ENCODE measurements around the gene LPIN1.

LPIN1 gene

GRCh38 chr2:11717623-11718022 lies 28.8 kb upstream of the LPIN1 start:
- TF ChIP-seq EGR1 (IDR thresholded peaks at IDR 0.05) = no peak
- TF ChIP-seq ZBTB7A (IDR thresholded peaks at IDR 0.05; ENCODE audit: low read depth) = no peak
- no peak for TF ChIP-seq MAX (IDR thresholded peaks at IDR 0.05)
- no peak for TF ChIP-seq NFIC (IDR thresholded peaks at IDR 0.05)
- no peak for TF ChIP-seq EP300 (IDR thresholded peaks at IDR 0.05; ENCODE audit: borderline replicate concordance)
- TF ChIP-seq TCF12 (IDR thresholded peaks at IDR 0.05; ENCODE audit: low read depth) = no peak
- TF ChIP-seq FOXM1 (IDR thresholded peaks at IDR 0.05; ENCODE audit: borderline replicate concordance, low read depth) = no peak
- no peak for TF ChIP-seq YY1 (IDR thresholded peaks at IDR 0.05; ENCODE audit: low read depth)
- no peak for TF ChIP-seq TEAD4 (IDR thresholded peaks at IDR 0.05)
- no peak for TF ChIP-seq CEBPB (IDR thresholded peaks at IDR 0.05)
- TF ChIP-seq TAF1 (IDR thresholded peaks at IDR 0.05; ENCODE audit: low read depth) = no peak
- TF ChIP-seq RAD21 (IDR thresholded peaks at IDR 0.05; ENCODE audit: low read depth) = no peak
- TF ChIP-seq CREB1 (IDR thresholded peaks at IDR 0.05; ENCODE audit: low read depth) = no peak
- no peak for TF ChIP-seq USF1 (IDR thresholded peaks at IDR 0.05)
- no peak for TF ChIP-seq REST (IDR thresholded peaks at IDR 0.05; ENCODE audit: low read depth)

GRCh38 chr2:11718606-11719005 lies 27.8 kb upstream of the LPIN1 start:
- no peak for TF ChIP-seq NFIC (IDR thresholded peaks at IDR 0.05)
- TF ChIP-seq TAF1 (IDR thresholded peaks at IDR 0.05; ENCODE audit: low read depth) = no peak
- no peak for TF ChIP-seq TCF12 (IDR thresholded peaks at IDR 0.05; ENCODE audit: low read depth)
- TF ChIP-seq TEAD4 (IDR thresholded peaks at IDR 0.05) = no peak
- TF ChIP-seq CEBPB (IDR thresholded peaks at IDR 0.05) = no peak
- no peak for TF ChIP-seq YY1 (IDR thresholded peaks at IDR 0.05; ENCODE audit: low read depth)

GRCh38 chr2:11719230-11719977 lies 27.0 kb upstream of the LPIN1 start:
- TF ChIP-seq REST (IDR thresholded peaks at IDR 0.05; ENCODE audit: low read depth) = no peak
- TF ChIP-seq CREB1 (IDR thresholded peaks at IDR 0.05; ENCODE audit: low read depth) = no peak
- no peak for TF ChIP-seq TCF12 (IDR thresholded peaks at IDR 0.05; ENCODE audit: low read depth)
- no peak for TF ChIP-seq YY1 (IDR thresholded peaks at IDR 0.05; ENCODE audit: low read depth)
- no peak for TF ChIP-seq EP300 (IDR thresholded peaks at IDR 0.05; ENCODE audit: borderline replicate concordance)
- TF ChIP-seq FOXM1 (IDR thresholded peaks at IDR 0.05; ENCODE audit: borderline replicate concordance, low read depth) = no peak
- no peak for TF ChIP-seq ZBTB7A (IDR thresholded peaks at IDR 0.05; ENCODE audit: low read depth)

GRCh38 chr2:11720752-11721151 lies 25.7 kb upstream of the LPIN1 start:
- TF ChIP-seq FOXM1 (IDR thresholded peaks at IDR 0.05; ENCODE audit: borderline replicate concordance, low read depth) (no peak), USF1 (IDR thresholded peaks at IDR 0.05) (no peak)

- TF ChIP-seq EP300 (IDR thresholded peaks at IDR 0.05; ENCODE audit: borderline replicate concordance) (no peak), USF1 (IDR thresholded peaks at IDR 0.05) (no peak), RAD21 (IDR thresholded peaks at IDR 0.05; ENCODE audit: low read depth) (no peak), NFIC (IDR thresholded peaks at IDR 0.05) (no peak), FOXM1 (IDR thresholded peaks at IDR 0.05; ENCODE audit: borderline replicate concordance, low read depth) (no peak), TEAD4 (IDR thresholded peaks at IDR 0.05) (no peak), TCF12 (IDR thresholded peaks at IDR 0.05; ENCODE audit: low read depth) (no peak), MAX (IDR thresholded peaks at IDR 0.05) (no peak), YY1 (IDR thresholded peaks at IDR 0.05; ENCODE audit: low read depth) (no peak), CEBPB (IDR thresholded peaks at IDR 0.05) (no peak), ZBTB7A (IDR thresholded peaks at IDR 0.05; ENCODE audit: low read depth) (no peak), CREB1 (IDR thresholded peaks at IDR 0.05; ENCODE audit: low read depth) (no peak), EGR1 (IDR thresholded peaks at IDR 0.05) (no peak), REST (IDR thresholded peaks at IDR 0.05; ENCODE audit: low read depth) (no peak), TAF1 (IDR thresholded peaks at IDR 0.05; ENCODE audit: low read depth) (no peak)
Observed at GRCh38 chr2:11722292-11723060, 24.0 kb upstream of the LPIN1 start.
